DOHH2 (cell line): ENCODE data around the gene PTK7.

Experiments used
- H3F3A ChIP-seq: fragments of 200-600 bp; sonication (generic), shearing (Covaris generic); 2 replicates; pipeline ENCODE4 v1.6.0; 2016; ENCODE audit warnings: antibody characterized with exemption, mild to moderate bottlenecking; ENCODE audit not compliant: control insufficient read depth, insufficient read depth
- H3K27ac ChIP-seq: fragments of 200-600 bp; sonication (generic); 2 replicates; pipeline ENCODE4 v1.5.1; 2014; ENCODE audit warnings: low read depth, mild to moderate bottlenecking, low read length, moderate library complexity
- H3K27me3 ChIP-seq: fragments of 200-600 bp; sonication (generic); 2 replicates; pipeline ENCODE4 v1.6.1; 2014; ENCODE audit warnings: mild to moderate bottlenecking, low read length, mixed read lengths; ENCODE audit not compliant: control insufficient read depth
- H3K36me3 ChIP-seq: fragments of 200-600 bp; sonication (generic); 2 replicates; pipeline ENCODE4 v1.6.1; 2014; ENCODE audit warnings: mild to moderate bottlenecking, low read length, moderate library complexity, mixed read lengths; ENCODE audit not compliant: control insufficient read depth
- H3K4me1 ChIP-seq: fragments of 200-600 bp; sonication (generic); 2 replicates; pipeline ENCODE4 v1.6.1; 2014; ENCODE audit warnings: mild to moderate bottlenecking, low read length, mixed read lengths; ENCODE audit not compliant: control insufficient read depth
- H3K4me2 ChIP-seq: fragments of 200-600 bp; sonication (generic); 2 replicates; pipeline ENCODE4 v1.6.0; 2014; ENCODE audit warnings: mild to moderate bottlenecking, low read length, moderate library complexity
- H3K4me3 ChIP-seq: fragments of 200-600 bp; sonication (generic); 2 replicates; pipeline ENCODE4 v1.5.1; 2014; ENCODE audit warnings: mild to moderate bottlenecking, low read length, mixed read lengths
- H3K79me2 ChIP-seq: fragments of 200-600 bp; sonication (generic); 2 replicates; pipeline ENCODE4 v1.6.1; 2014; ENCODE audit warnings: mild to moderate bottlenecking, low read length, mixed read lengths; ENCODE audit not compliant: control insufficient read depth
- H3K9me2 ChIP-seq: fragments of 200-600 bp; sonication (generic); replicated peaks from 2 replicates; pipeline ENCODE4 v1.6.1; 2014; ENCODE audit warnings: mild to moderate bottlenecking, low read length, mixed read lengths; ENCODE audit not compliant: control insufficient read depth
- H3K9me3 ChIP-seq: fragments of 200-600 bp; sonication (generic); 2 replicates; pipeline ENCODE4 v1.6.1; 2014; ENCODE audit warnings: antibody characterized with exemption, low read length, mixed read lengths; ENCODE audit not compliant: control insufficient read depth, insufficient read depth
- H4K20me1 ChIP-seq: fragments of 200-600 bp; sonication (generic); 2 replicates; pipeline ENCODE4 v1.6.0; 2014; ENCODE audit warnings: low read depth, mild to moderate bottlenecking, antibody characterized with exemption, low read length, moderate library complexity; ENCODE audit not compliant: control insufficient read depth, insufficient read depth
- CTCF ChIP-seq: fragments of 200-600 bp; sonication (generic); IDR thresholded peaks from one replicate; pipeline ENCODE4 v1.5.1; 2014; ENCODE audit warnings: antibody characterized with exemption, mild to moderate bottlenecking, low read depth, low read length; ENCODE audit not compliant: poor library complexity, severe bottlenecking
- EZH2phosphoT487 ChIP-seq: fragments of 200-600 bp; sonication (generic); IDR thresholded peaks from 2 replicates; pipeline ENCODE4 v1.6.1; 2017; ENCODE audit warnings: borderline replicate concordance, mild to moderate bottlenecking, antibody characterized with exemption, low read length, moderate library complexity, mixed read lengths

Gene PTK7

GRCh38 chr6:43058531-43058930, 17.6 kb upstream of the PTK7 start:
- Histone ChIP-seq H3F3A (peaks cover 9% of the 10 kb centered on the region), H3K4me1 (peaks cover 23% of the 10 kb centered on the region), H4K20me1 (no peaks in the 10 kb centered on the region), H3K9me3 (no peaks in the 10 kb centered on the region), H3K27ac (no peak overlapping the region), H3K27me3 (no peaks in the 10 kb centered on the region), H3K36me3 (peaks cover 19% of the 10 kb centered on the region), H3K9me2 (no peaks in the 10 kb centered on the region), H3K79me2 (peaks cover 18% of the 10 kb centered on the region), H3K4me2 (peak overlapping the region; percentile 90), H3K4me3 (peak overlapping the region; percentile 83)
- TF ChIP-seq EZH2phosphoT487 (no peak), CTCF (no peak)

DNA sequence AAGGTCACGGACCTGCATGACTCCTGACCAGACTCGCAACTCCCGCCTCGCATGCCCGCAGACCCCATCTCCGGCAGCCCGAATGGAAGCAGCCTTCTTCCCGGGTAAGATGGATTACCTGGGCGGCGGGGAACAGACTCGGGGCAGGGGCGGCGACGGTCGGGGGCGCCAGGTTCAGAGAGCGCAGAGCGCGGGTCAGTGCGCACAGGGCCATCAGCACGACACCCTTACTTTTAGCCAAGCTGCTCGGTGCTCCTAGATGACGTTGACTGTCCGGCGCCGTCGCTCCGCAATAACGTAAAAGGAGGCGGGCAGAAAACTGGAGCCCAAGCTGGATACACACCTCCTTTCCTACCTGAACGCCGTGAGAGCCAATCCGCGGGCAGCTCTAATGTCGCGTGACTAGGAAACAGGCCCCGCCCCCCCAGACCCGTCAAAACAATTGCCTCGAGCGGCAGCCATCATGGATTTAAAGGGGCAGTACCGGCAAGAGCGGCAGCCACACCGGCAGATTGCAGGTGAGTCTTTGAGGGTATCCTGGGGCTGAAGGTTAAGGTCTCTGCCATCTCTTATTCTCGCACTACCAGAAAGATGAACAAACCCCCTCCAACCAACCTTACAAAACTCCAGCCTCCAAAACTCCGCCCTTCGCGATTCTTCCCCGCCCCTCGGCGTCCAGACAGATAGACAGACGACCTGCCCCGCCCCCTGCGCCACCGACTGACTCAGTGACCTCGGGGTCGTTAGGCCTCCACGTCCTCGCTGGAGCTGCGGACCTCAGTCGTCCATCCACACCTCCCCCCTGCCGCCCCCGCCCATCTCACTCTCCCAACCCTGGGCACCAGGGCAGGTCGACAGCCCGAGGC, 16.7 kb upstream of the PTK7 start, which contains the start of the genes KLC4 and MRPL2:
Gene KLC4 (plus strand): TSS at position 464 of the 866 bp plus-strand sequence. CDS start 1,705 bp downstream, outside the sequence.
Gene MRPL2 (minus strand): TSS at position 267 of the 866 bp plus-strand sequence. CDS start 53 bp downstream, at position 214.
- peaks cover 19% of the 10 kb centered on the region for H3K36me3 ChIP-seq

GRCh38 chr6:43060034-43060754, 15.9 kb upstream of the PTK7 start:
- no peaks in the 10 kb centered on the region for H4K20me1 ChIP-seq
- no peaks in the 10 kb centered on the region for H3K9me3 ChIP-seq
- H3K4me3 ChIP-seq, result peak overlapping the region; percentile 83
- no peak overlapping the region for H3K27ac ChIP-seq
- no peaks in the 10 kb centered on the region for H3K9me2 ChIP-seq
- TF ChIP-seq CTCF (no peak), EZH2phosphoT487 (no peak)
- peaks cover 17% of the 10 kb centered on the region for H3K4me1 ChIP-seq
- H3K36me3 ChIP-seq, result peaks cover 19% of the 10 kb centered on the region
- peaks cover 18% of the 10 kb centered on the region for H3K79me2 ChIP-seq
- H3F3A ChIP-seq, result no peaks in the 10 kb centered on the region
- no peaks in the 10 kb centered on the region for H3K27me3 ChIP-seq
- H3K4me2 ChIP-seq, result peak overlapping the region; percentile 78

More for the DNA sequence above, 16.7 kb upstream of the PTK7 start, which contains the start of the genes KLC4 and MRPL2:
- Histone ChIP-seq H3K27ac (peak within 1 kb of the TSS; percentile 41), H4K20me1 (no peaks in the 10 kb centered on the region), H3F3A (peaks cover 4% of the 10 kb centered on the region; the same call in 1 of the 2 replicates), H3K9me2 (no peaks in the 10 kb centered on the region), H3K9me3 (no peaks in the 10 kb centered on the region), H3K4me1 (peaks cover 17% of the 10 kb centered on the region), H3K79me2 (peaks cover 18% of the 10 kb centered on the region), H3K4me2 (peak within 1 kb of the TSS; percentile 90), H3K27me3 (no peaks in the 10 kb centered on the region), H3K4me3 (peak within 1 kb of the TSS; percentile 83)
- TF ChIP-seq CTCF (no peak), EZH2phosphoT487 (no peak)
